Gastrocnemius medialis (tissue), 4 donors: ENCODE data around the gene HSD17B3.

Experiments used
- POLR2A ChIP-seq, 2 donors: fragments of 450-650 bp; IDR thresholded peaks; one replicate each; pipeline ENCODE4 v1.6.1; 2017; ENCODE audit warnings: antibody characterized with exemption in 2 of 2, mild to moderate bottlenecking in 2 of 2, moderate library complexity in 2 of 2
- TF ChIP-seq, protein P1 (sequence below), 5 experiments: fragments of 450-650 bp in 3 of 5; fragments of 200-600 bp in 2 of 5; sonication (generic) in 2 of 5; IDR thresholded peaks in 4 of 5; conservative IDR thresholded peaks in 1 of 5; 1 replicate in 4 of 5; 2 replicates in 1 of 5; pipeline ENCODE4 v1.5.1; 2016 to 2019; ENCODE audit warnings: antibody characterized with exemption in 5 of 5, mild to moderate bottlenecking in 3 of 5, moderate library complexity in 3 of 5

GRCh38 chr9:96249746-96250145 lies 52.2 kb downstream of the HSD17B3 start:
- TF ChIP-seq, protein P1, sequence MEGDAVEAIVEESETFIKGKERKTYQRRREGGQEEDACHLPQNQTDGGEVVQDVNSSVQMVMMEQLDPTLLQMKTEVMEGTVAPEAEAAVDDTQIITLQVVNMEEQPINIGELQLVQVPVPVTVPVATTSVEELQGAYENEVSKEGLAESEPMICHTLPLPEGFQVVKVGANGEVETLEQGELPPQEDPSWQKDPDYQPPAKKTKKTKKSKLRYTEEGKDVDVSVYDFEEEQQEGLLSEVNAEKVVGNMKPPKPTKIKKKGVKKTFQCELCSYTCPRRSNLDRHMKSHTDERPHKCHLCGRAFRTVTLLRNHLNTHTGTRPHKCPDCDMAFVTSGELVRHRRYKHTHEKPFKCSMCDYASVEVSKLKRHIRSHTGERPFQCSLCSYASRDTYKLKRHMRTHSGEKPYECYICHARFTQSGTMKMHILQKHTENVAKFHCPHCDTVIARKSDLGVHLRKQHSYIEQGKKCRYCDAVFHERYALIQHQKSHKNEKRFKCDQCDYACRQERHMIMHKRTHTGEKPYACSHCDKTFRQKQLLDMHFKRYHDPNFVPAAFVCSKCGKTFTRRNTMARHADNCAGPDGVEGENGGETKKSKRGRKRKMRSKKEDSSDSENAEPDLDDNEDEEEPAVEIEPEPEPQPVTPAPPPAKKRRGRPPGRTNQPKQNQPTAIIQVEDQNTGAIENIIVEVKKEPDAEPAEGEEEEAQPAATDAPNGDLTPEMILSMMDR (IDR thresholded peaks at IDR 0.05 in 4 of 5, conservative IDR thresholded peaks at IDR 0.05 in 1 of 5), result no peak
- TF ChIP-seq POLR2A (IDR thresholded peaks at IDR 0.05), result no peak
